H1 (cell line): ENCODE results near the gene MTFMT. TPM values are rescaled to one million over a fixed set of nuclear protein-coding genes. Genes with fewer than 3 reads are reported as not detected.

Experiments used
- CTCF ChIA-PET: fragments of 300-600 bp; sonication (Branson Sonifier 250); formaldehyde crosslinking; loops from one replicate; lab custom pipeline; 2021; ENCODE audit not compliant: partially characterized antibody; lab: Charles Lee
- POLR2A ChIA-PET: fragments of 300-600 bp; sonication (Branson Sonifier 250); formaldehyde crosslinking; loops from one replicate; lab custom pipeline; 2021; ENCODE audit warnings: inconsistent platforms; ENCODE audit not compliant: partially characterized antibody; lab: Charles Lee
- DNase-seq, 2 experiments: peaks; one replicate each; pipeline versions ENCODE4 v3.0.0 to v3.0.0-alpha.2; 2010 to 2022; ENCODE audit warnings: low spot score in 2 of 2, low read depth in 1 of 2, mixed read lengths in 1 of 2
- FAIRE-seq: peaks from 2 replicates; lab custom pipeline; 2011; peaks lifted over from hg19 to GRCh38; lab: Jason Lieb, UNC
- H2AFZ ChIP-seq: 2 replicates; pipeline ENCODE4 v1.8.1; 2012; ENCODE audit warnings: low read length, inconsistent platforms
- H2AK5ac ChIP-seq: 2 replicates; pipeline ENCODE4 v1.6.1; 2013; ENCODE audit warnings: low read depth, low read length
- H2BK120ac ChIP-seq: replicated peaks from 2 replicates; pipeline ENCODE3; 2013; ENCODE audit warnings: low read depth, low read length, inconsistent platforms
- H2BK12ac ChIP-seq: 2 replicates; pipeline ENCODE4 v1.6.1; 2013; ENCODE audit warnings: low read depth, low read length
- H2BK15ac ChIP-seq: 2 replicates; pipeline ENCODE4 v1.6.1; 2013; ENCODE audit warnings: low read length
- H2BK20ac ChIP-seq: 2 replicates; pipeline ENCODE4 v1.6.1; 2013; ENCODE audit warnings: low read length
- H2BK5ac ChIP-seq: 2 replicates; pipeline ENCODE4 v1.6.1; 2013; ENCODE audit warnings: low read depth, low read length
- H3K14ac ChIP-seq: 2 replicates; pipeline ENCODE4 v1.6.1; 2013; ENCODE audit warnings: inconsistent platforms; ENCODE audit not compliant: insufficient read length
- H3K18ac ChIP-seq: 2 replicates; pipeline ENCODE4 v1.6.1; 2013; ENCODE audit warnings: low read length; ENCODE audit errors: extremely low read depth
- H3K23ac ChIP-seq: 2 replicates; pipeline ENCODE4 v1.6.1; 2013; ENCODE audit warnings: inconsistent platforms; ENCODE audit not compliant: insufficient read length
- H3K23me2 ChIP-seq: 2 replicates; pipeline ENCODE4 v1.6.1; 2013; ENCODE audit warnings: low read depth, low read length
- H3K27ac ChIP-seq: 2 replicates; pipeline ENCODE4 v1.6.1; 2011; ENCODE audit warnings: low read depth, low read length, inconsistent platforms
- H3K27me3 ChIP-seq, 4 experiments: replicated peaks in 1 of 4; 1 replicate in 1 of 4; 2 replicates in 3 of 4; pipeline versions ENCODE4 v1.6.1 to v1.8.1; 2011 to 2013; ENCODE audit warnings: low read length in 3 of 4, mild to moderate bottlenecking in 3 of 4, inconsistent platforms in 2 of 4, mixed read lengths in 2 of 4, moderate library complexity in 1 of 4; ENCODE audit not compliant: control insufficient read depth in 3 of 4, insufficient read depth in 3 of 4; ENCODE audit errors: extremely low read depth in 1 of 4
- H3K36me3 ChIP-seq, 4 experiments: 2 replicates each; pipeline versions ENCODE4 v1.6.1 to v1.8.1; 2011 to 2013; ENCODE audit warnings: mild to moderate bottlenecking in 4 of 4, low read length in 3 of 4, moderate library complexity in 2 of 4, control low read depth in 1 of 4, inconsistent platforms in 1 of 4; ENCODE audit not compliant: insufficient read depth in 4 of 4, control insufficient read depth in 2 of 4
- H3K4ac ChIP-seq: replicated peaks from 2 replicates; pipeline ENCODE3; 2013; ENCODE audit warnings: low read length, low read depth, mixed read lengths, inconsistent platforms; ENCODE audit not compliant: insufficient read length
- H3K4me1 ChIP-seq, 4 experiments: replicated peaks in 1 of 4; 1 replicate in 1 of 4; 2 replicates in 3 of 4; pipeline versions ENCODE4 v1.6.1 to v1.8.1; 2011 to 2013; ENCODE audit warnings: low read length in 3 of 4, inconsistent platforms in 2 of 4, mixed read lengths in 1 of 4; ENCODE audit not compliant: insufficient read depth in 4 of 4, control insufficient read depth in 3 of 4
- H3K4me2 ChIP-seq, 2 experiments: 2 replicates each; pipeline versions ENCODE4 v1.6.1 to v1.8.1; 2011 to 2013; ENCODE audit warnings: low read depth in 2 of 2, low read length in 2 of 2, control low read depth in 1 of 2, inconsistent platforms in 1 of 2, mild to moderate bottlenecking in 1 of 2; ENCODE audit not compliant: insufficient read depth in 1 of 2
- H3K4me3 ChIP-seq, 4 experiments: fragments of 200-600, 300-600 bp in 1 of 4; sonication (generic), shearing (Covaris generic), sonication (Bioruptor Twin) in 1 of 4; 2 replicates each; pipeline versions ENCODE4 v1.5.1 to v1.8.1; 2011 to 2016; ENCODE audit warnings: low read length in 4 of 4, low read depth in 3 of 4, control low read depth in 2 of 4, inconsistent platforms in 2 of 4, mild to moderate bottlenecking in 2 of 4, mixed read lengths in 1 of 4, moderate library complexity in 1 of 4; ENCODE audit not compliant: insufficient read depth in 2 of 4; ENCODE audit errors: extremely low read depth in 1 of 4
- H3K56ac ChIP-seq: replicated peaks from 2 replicates; pipeline ENCODE3; 2013; ENCODE audit warnings: low read depth, mild to moderate bottlenecking, mixed read lengths, low read length, inconsistent platforms; ENCODE audit not compliant: insufficient read length
- H3K79me1 ChIP-seq: 2 replicates; pipeline ENCODE4 v1.6.1; 2013; ENCODE audit warnings: low read depth, low read length, control low read depth
- H3K79me2 ChIP-seq, 2 experiments: 2 replicates each; pipeline versions ENCODE4 v1.6.1 to v1.8.1; 2012 to 2013; ENCODE audit warnings: low read length in 2 of 2, mild to moderate bottlenecking in 2 of 2, inconsistent platforms in 1 of 2; ENCODE audit not compliant: insufficient read depth in 2 of 2, control insufficient read depth in 1 of 2
- H3K9ac ChIP-seq, 4 experiments: replicated peaks in 1 of 4; 1 replicate in 1 of 4; 2 replicates in 3 of 4; pipeline versions ENCODE4 v1.6.1 to v1.8.1; 2011 to 2013; ENCODE audit warnings: low read depth in 3 of 4, low read length in 3 of 4, control low read depth in 2 of 4, mild to moderate bottlenecking in 2 of 4, moderate library complexity in 2 of 4, inconsistent platforms in 1 of 4; ENCODE audit errors: extremely low read depth in 1 of 4
- H3K9me3 ChIP-seq, 2 experiments: 2 replicates each; pipeline versions ENCODE4 v1.6.1 to v1.8.1; 2012 to 2013; ENCODE audit warnings: mild to moderate bottlenecking in 2 of 2, moderate library complexity in 2 of 2, control low read depth in 1 of 2, inconsistent platforms in 1 of 2, low read depth in 1 of 2, low read length in 1 of 2, mixed read lengths in 1 of 2; ENCODE audit not compliant: insufficient read depth in 2 of 2
- H4K20me1 ChIP-seq, 2 experiments: replicated peaks in 1 of 2; 2 replicates each; pipeline versions ENCODE3 to v1.8.1; 2011 to 2013; ENCODE audit warnings: inconsistent platforms in 2 of 2, low read length in 2 of 2, mild to moderate bottlenecking in 1 of 2; ENCODE audit not compliant: insufficient read depth in 2 of 2, control insufficient read depth in 1 of 2
- H4K5ac ChIP-seq: 2 replicates; pipeline ENCODE4 v1.6.1; 2013; ENCODE audit warnings: low read length, low read depth, mixed read lengths, inconsistent platforms; ENCODE audit not compliant: insufficient read length
- H4K8ac ChIP-seq: 2 replicates; pipeline ENCODE4 v1.8.0; 2013; ENCODE audit warnings: mild to moderate bottlenecking, moderate library complexity, low read length, inconsistent platforms; ENCODE audit not compliant: insufficient read depth; ENCODE audit errors: extremely low read depth
- H4K91ac ChIP-seq: replicated peaks from 2 replicates; pipeline ENCODE3; 2013; ENCODE audit warnings: low read length, mixed read lengths, inconsistent platforms; ENCODE audit not compliant: insufficient read length
- ATF2 ChIP-seq: IDR thresholded peaks from 2 replicates; pipeline ENCODE4 v1.6.1; 2012; ENCODE audit warnings: low read length, inconsistent platforms
- ATF3 ChIP-seq: IDR thresholded peaks from 2 replicates; pipeline ENCODE4 v1.6.1; 2011; ENCODE audit warnings: low read depth, mild to moderate bottlenecking, low read length; ENCODE audit not compliant: insufficient read depth
- BACH1 ChIP-seq: IDR thresholded peaks from 2 replicates; pipeline ENCODE4 v1.6.1; 2012; ENCODE audit warnings: low read length, improper control_type of control experiment
- GTF2F1 ChIP-seq: IDR thresholded peaks from 2 replicates; pipeline ENCODE4 v1.6.1; 2012; ENCODE audit warnings: low read depth, low read length, improper control_type of control experiment, borderline replicate concordance
- RBBP5 ChIP-seq: IDR thresholded peaks from 2 replicates; pipeline ENCODE4 v1.7.1; 2012; ENCODE audit warnings: low read depth, mild to moderate bottlenecking, inconsistent platforms, low read length, moderate library complexity, borderline replicate concordance
- SAP30 ChIP-seq: fragments of 300-600 bp; sonication (generic); IDR thresholded peaks from 2 replicates; pipeline ENCODE4 v1.7.1; 2012; ENCODE audit warnings: low read length, moderate library complexity, mild to moderate bottlenecking, inconsistent platforms; ENCODE audit not compliant: insufficient read depth, insufficient replicate concordance
- SP2 ChIP-seq: IDR thresholded peaks from 2 replicates; pipeline ENCODE4 v1.6.1; 2012; ENCODE audit warnings: mild to moderate bottlenecking, low read length, inconsistent platforms
- TAF1 ChIP-seq: IDR thresholded peaks from 2 replicates; pipeline ENCODE4 v1.6.1; 2011; ENCODE audit warnings: mild to moderate bottlenecking, low read depth, low read length
- TBP ChIP-seq: IDR thresholded peaks from 2 replicates; pipeline ENCODE4 v1.6.1; 2011; ENCODE audit warnings: low read depth, low read length, improper control_type of control experiment
- WGBS, 2 experiments: shearing (Covaris generic) in 1 of 2; methylation state at CpG; one replicate each; pipeline versions ENCODE4 v1.1.6 to v1.1.7; 2013 to 2015; ENCODE audit warnings: low lambda C conversion rate in 2 of 2, mixed read lengths in 2 of 2, inconsistent platforms in 1 of 2, low coverage in 1 of 2, missing lambda C conversion rate in 1 of 2; ENCODE audit not compliant: insufficient replicate concordance in 2 of 2, insufficient coverage in 1 of 2, insufficient read length in 1 of 2; ENCODE audit errors: extremely low coverage in 1 of 2, missing lambda C conversion rate in 1 of 2; 5-methylcytosine and 5-hydroxymethylcytosine counted together
- polyA plus RNA-seq, 7 experiments: library from polyadenylated mRNA; depleted of rRNA in 3 of 7; stranded (reverse) in 5 of 7; unstranded in 2 of 7; fragments of >200 nt in 5 of 7; fragments of 200-250 nt in 2 of 7; gene quantifications; 1 replicate in 5 of 7; 2 replicates in 1 of 7; 4 replicates in 1 of 7; pipeline versions ENCODE4 v1.2.1 to v1.2.3, GENCODE V29; 2011 to 2013; ENCODE audit warnings: missing spikeins in 2 of 7, mixed read lengths in 2 of 7
- total RNA-seq: library from RNA; stranded (reverse); fragmentation: NEBNext Ultra II Directional; extraction: Animal tissue kit (Norgen Biotek cat#: 25700); gene quantifications from 2 replicates; pipeline ENCODE4 v1.2.1, GENCODE V29; 2021

Gene MTFMT
- total and polyA plus RNA-seq, 2 of the 8 experiments (the other 6 are each of a cell fraction or from before 2014, with no cell fraction given): 7.7 to 20.8 TPM

- no peaks in the 10 kb centered on the region for H3K4me1 ChIP-seq
- no peak overlapping the region for H3K18ac ChIP-seq
- 3 to 17% methylated on average over 3 of the region's 3 CpGs for WGBS, 2 experiments
- no peak overlapping the region for H3K4me2 ChIP-seq
- H3K9ac ChIP-seq: no peak overlapping the region
- no peak overlapping the region for H3K56ac ChIP-seq
- FAIRE-seq: no peak
- no peaks in the 10 kb centered on the region for H3K79me1 ChIP-seq
- H3K23me2 ChIP-seq: no peaks in the 10 kb centered on the region
- no peak overlapping the region for H4K8ac ChIP-seq
- no peak overlapping the region for H2BK12ac ChIP-seq
- no peak overlapping the region for H3K23ac ChIP-seq
- H3K27me3 ChIP-seq: no peaks in the 10 kb centered on the region
- H2BK120ac ChIP-seq: no peak overlapping the region
- DNase-seq: no peak
- CTCF ChIA-PET: interaction anchor here (2.1 kb wide), 1 partner anchor 19 kb away, joined by 5 read pairs; no protein-coding TSS in a partner anchor
- H2BK20ac ChIP-seq: no peak overlapping the region
- no peak overlapping the region for H3K14ac ChIP-seq
- H2AK5ac ChIP-seq: no peak overlapping the region
- no peaks in the 10 kb centered on the region for H3K9me3 ChIP-seq
- H4K20me1 ChIP-seq: no peaks in the 10 kb centered on the region
- peaks cover 0 to 15% (median 5%) of the 10 kb centered on the region in 4 experiments; a peak in 5 of 8 replicates for H3K36me3 ChIP-seq
- H4K5ac ChIP-seq: no peak overlapping the region
- H2BK15ac ChIP-seq: no peak overlapping the region
- POLR2A ChIA-PET: no interaction called here
- no peak overlapping the region for H2AFZ ChIP-seq
- H4K91ac ChIP-seq: no peak overlapping the region
- H3K4ac ChIP-seq: no peak overlapping the region
- H2BK5ac ChIP-seq: no peak overlapping the region
- no peaks in the 10 kb centered on the region for H3K79me2 ChIP-seq
- no peak overlapping the region for H3K4me3 ChIP-seq
- no peak overlapping the region for H3K27ac ChIP-seq
- no peak for TF ChIP-seq ATF2
- no peak for TF ChIP-seq SAP30
- no peak for TF ChIP-seq SP2
- TF ChIP-seq TBP: no peak
- TF ChIP-seq ATF3: no peak
- no peak for TF ChIP-seq RBBP5
- TF ChIP-seq GTF2F1: no peak
- TF ChIP-seq BACH1: no peak
- no peak for TF ChIP-seq TAF1
Measured at GRCh38 chr15:64954395-64954794, 75.0 kb downstream of the MTFMT start.
